Raji (cell line): Measurements from ENCODE around the gene EEFSEC.

Source experiments
- POLR2A ChIP-seq: IDR thresholded peaks from 2 replicates; pipeline ENCODE4 v1.6.1; 2011; ENCODE audit warnings: low read depth, low read length, control low read depth; ENCODE audit not compliant: insufficient read depth

EEFSEC gene

GRCh38 chr3:128323206-128324081, 170.2 kb downstream of the EEFSEC start:
- no peak for TF ChIP-seq POLR2A

GRCh38 chr3:128324911-128325592, 171.8 kb downstream of the EEFSEC start:
- TF ChIP-seq POLR2A, result no peak

DNA sequence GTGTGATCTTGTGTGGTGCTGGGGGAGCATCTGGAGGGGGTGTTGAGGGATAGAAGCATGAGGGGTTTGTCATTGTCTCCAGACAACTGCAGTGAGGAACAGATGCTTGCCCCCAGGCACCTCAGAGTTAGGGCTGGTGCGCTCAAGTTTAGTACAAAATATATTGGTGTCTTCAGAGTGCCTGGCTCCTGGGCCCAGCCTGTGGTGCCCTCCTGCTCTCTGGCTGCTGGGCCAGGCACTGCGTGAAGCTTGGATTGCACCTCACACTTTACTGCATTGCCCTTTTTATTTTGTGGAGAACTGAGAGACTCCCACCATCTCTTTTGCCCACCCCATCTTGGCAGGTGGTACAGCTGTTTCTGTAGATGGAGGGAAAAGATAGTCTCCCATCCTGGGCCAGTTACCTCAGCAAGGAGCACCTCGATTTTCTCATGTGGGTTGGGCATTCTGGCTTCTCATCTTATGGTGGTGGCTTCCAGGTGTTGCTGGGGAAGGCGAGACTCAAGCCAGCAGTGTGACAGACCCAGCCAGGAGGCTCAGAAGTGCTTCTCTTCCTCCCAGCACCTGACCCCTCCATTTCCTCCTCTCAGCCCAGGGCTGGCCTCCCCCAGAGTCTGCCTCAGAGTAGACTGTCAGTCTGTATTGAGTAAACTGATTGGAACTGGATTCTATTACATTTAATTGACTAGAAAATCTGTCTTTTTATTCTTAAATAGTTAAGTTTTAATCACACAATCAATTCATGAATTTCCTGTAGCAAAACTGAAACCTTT, 173.0 kb downstream of the EEFSEC start:
- TF ChIP-seq POLR2A, result no peak

- no peak for TF ChIP-seq POLR2A
These were observed 174.3 kb downstream of the EEFSEC start for GRCh38 chr3:128327606-128328031.

- TF ChIP-seq POLR2A, result no peak
These were observed 175.5 kb downstream of the EEFSEC start for GRCh38 chr3:128328546-128329458.

GRCh38 chr3:128329491-128330213, 176.4 kb downstream of the EEFSEC start:
- no peak for TF ChIP-seq POLR2A

GRCh38 chr3:128330214-128330842, 177.0 kb downstream of the EEFSEC start:
- no peak for TF ChIP-seq POLR2A

GRCh38 chr3:128334086-128334645, 180.9 kb downstream of the EEFSEC start:
- TF ChIP-seq POLR2A, result no peak

- TF ChIP-seq POLR2A, result no peak
These were observed 181.5 kb downstream of the EEFSEC start for GRCh38 chr3:128334766-128335165.

- no peak for TF ChIP-seq POLR2A
These were observed 182.5 kb downstream of the EEFSEC start for GRCh38 chr3:128335621-128336296.

DNA sequence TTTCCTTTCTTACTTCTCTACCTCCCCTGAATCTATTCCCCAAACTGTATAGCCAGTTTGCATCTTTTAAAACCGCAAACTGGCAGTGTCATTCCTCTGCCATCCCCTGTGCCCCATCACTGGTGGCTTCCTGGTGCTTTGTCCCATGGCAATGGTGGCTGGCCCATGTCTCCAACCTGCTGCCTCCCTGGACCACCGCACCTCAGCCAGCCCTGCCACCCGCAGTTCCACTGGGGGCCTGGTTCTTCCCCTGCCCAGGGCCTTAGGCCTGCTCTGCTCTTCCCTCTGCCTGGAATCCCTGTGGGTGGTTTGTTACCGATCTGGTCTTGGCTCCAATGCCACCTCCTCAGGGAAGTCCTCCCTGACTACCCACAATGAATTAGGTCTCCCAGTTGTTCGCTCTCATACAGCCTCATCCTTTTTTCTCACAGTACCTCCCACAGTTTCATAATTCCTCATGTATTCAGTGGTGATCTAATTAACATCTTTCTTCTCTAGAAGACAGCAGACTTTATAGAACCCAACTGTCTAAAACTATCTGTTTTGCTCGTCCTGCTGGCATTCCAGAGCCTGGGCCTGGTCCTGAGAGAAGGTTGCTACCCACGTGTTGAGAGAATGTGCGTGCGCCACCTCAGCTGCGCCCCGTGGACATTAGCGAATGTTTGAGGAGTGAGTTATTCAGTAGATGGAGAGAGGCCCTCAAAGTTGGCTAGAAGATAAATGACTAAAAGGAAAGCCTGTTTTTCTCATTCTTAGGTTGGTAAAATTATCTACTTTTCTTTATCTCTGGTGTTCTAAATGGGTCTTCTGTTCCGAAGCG, 183.3 kb downstream of the EEFSEC start:
- no peak for TF ChIP-seq POLR2A

DNA sequence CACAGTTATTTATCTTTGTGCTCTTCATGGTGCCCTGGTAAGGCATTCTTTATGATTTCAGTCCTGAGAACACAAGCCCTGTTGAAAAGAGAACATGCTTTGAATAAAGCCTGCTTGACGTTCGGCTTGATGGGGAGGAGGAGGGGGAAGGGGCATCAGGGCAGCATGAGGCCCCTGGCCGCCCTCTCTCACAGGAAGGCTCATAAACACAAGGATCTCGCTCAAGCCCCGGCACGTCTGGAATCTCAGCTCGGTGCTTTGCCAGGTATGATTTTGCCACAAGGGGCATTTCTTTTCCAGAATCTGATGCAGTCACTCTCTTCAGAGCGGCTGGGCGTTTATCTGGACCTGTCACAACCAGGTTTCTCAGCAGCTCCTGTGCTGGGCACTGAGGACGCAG, 184.0 kb downstream of the EEFSEC start:
- TF ChIP-seq POLR2A, result no peak
